Measurements from ENCODE around the gene BTG1.
"Not testable (repeated sequence)": the region's sequence is repeated elsewhere in the genome, so short reads cannot be mapped to it uniquely, and the experiment has no call there.

BTG1 gene

GRCh38 chr12:92147491-92147890, 1.8 kb upstream of the BTG1 start:
- no peak for DNase-seq

- DNase-seq: no peak
These were observed 1.0 kb upstream of the BTG1 start for GRCh38 chr12:92146497-92147224.

GRCh38 chr12:92145481-92145730, 240 bp downstream of the BTG1 start:
- no peak for DNase-seq

- DNase-seq: peak in 11 of 14 donors; percentile 54 to 81 (median 72)
These were observed 790 bp downstream of the BTG1 start for GRCh38 chr12:92144631-92145480.

- DNase-seq: peak in 11 of 14 donors; percentile 39 to 71 (median 56)
These were observed 1.7 kb downstream of the BTG1 start for GRCh38 chr12:92143686-92144630.

GRCh38 chr12:92143258-92143657, 2.4 kb downstream of the BTG1 start:
- DNase-seq: no peak

GRCh38 chr12:92142251-92142926, 3.3 kb downstream of the BTG1 start:
- DNase-seq: no peak

- DNase-seq: no peak
These were observed 4.0 kb downstream of the BTG1 start for GRCh38 chr12:92141591-92142121.

GRCh38 chr12:92140896-92141536, 4.6 kb downstream of the BTG1 start:
- no peak for DNase-seq

- no peak for DNase-seq
These were observed 5.5 kb downstream of the BTG1 start for GRCh38 chr12:92140156-92140555.

- DNase-seq: peak in 1 of 14 donors; percentile 47
These were observed 6.0 kb downstream of the BTG1 start for GRCh38 chr12:92139634-92140150.

GRCh38 chr12:92138626-92139025, 7.0 kb downstream of the BTG1 start:
- no peak for DNase-seq

GRCh38 chr12:92138144-92138543, 7.5 kb downstream of the BTG1 start:
- no peak for DNase-seq

GRCh38 chr12:92136965-92137721, 8.5 kb downstream of the BTG1 start:
- no peak for DNase-seq

- peak in 2 of 14 donors; percentile 12 to 78 for DNase-seq
These were observed 9.5 kb downstream of the BTG1 start for GRCh38 chr12:92136026-92136730.

- not testable (repeated sequence) for DNase-seq
These were observed 10.1 kb downstream of the BTG1 start for GRCh38 chr12:92135541-92135940.

- DNase-seq: no peak
These were observed 10.9 kb downstream of the BTG1 start for GRCh38 chr12:92134638-92135274.

- DNase-seq: peak in 1 of 14 donors; percentile 59
These were observed 11.6 kb downstream of the BTG1 start for GRCh38 chr12:92133795-92134637.
